GM10266 (cell line): Measurements from ENCODE around the gene ORAI2.

ENCODE experiments used
- DNase-seq: peaks from one replicate; pipeline ENCODE4 v3.0.0; 2012; ENCODE audit errors: extremely low spot score
- CTCF ChIP-seq: IDR thresholded peaks from 2 replicates; pipeline ENCODE4 v1.5.1; 2012; ENCODE audit warnings: mild to moderate bottlenecking, low read depth; ENCODE audit not compliant: control insufficient read depth, insufficient read depth; ENCODE audit errors: missing control alignments

The ORAI2 gene

GRCh38 chr7:102434039-102434486 is 688 bp downstream of the ORAI2 start:
- no peak for TF ChIP-seq CTCF
- DNase-seq, result no peak

DNA sequence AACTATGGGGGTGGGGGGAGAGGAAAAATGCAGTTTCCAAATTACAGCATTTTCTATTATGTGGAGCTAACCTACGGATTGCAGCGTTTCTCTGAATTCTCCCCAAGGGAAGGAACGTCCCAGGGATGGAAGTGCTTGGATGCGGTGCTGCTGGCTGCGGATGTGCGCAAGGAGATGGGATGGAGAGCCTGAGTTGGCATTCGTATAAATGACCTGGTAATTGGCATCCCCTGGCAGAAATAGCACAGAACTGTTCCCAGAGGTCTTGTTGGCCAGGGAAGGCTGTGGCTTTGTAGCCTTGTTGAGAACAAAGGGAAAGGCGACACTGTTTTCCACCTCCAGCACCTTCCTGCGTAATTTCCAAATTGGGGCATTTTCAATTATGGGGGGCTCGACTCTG is 2.7 kb downstream of the ORAI2 start:
- no peak for DNase-seq
- TF ChIP-seq CTCF, result no peak

DNA sequence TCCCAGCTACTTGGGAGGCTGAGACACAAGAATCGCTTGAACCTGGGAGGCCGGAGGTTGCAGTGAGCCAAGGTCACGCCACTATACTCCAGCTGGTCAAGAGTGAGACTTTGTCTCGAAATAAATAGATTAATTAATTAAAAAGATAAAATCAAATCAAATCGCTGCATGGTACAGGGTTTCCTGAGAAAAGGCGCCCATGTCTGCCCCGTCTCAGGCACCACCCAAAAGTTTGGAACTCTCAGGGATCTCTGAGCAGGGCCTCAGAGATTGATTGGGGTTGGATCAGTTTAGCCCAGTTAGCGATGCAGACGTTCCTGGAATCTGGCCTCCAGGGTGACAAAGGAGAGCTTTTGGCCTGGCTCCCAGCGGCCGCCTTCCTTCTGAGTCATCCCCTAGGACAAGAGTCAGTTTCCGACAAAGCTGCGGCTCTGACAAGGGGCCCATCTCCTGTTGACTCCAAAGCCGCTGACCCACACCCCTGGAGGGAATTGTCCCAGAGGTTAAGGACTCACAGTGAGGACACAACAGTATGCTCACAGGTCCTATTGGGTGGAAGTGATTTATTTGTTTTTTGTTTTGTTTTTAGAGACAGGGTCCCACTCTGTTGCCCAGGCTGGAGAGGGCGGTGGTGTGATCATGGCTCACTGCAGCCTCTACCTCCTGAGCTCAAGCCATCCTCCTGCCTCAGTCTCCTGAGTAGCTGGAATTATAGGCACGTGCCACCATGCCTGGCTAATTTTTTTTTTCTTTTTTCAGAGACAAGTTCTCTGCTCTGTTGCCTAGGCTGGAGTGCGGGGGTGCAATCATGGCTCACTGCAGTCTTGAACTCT is 6.8 kb downstream of the ORAI2 start:
- DNase-seq, result no peak
- TF ChIP-seq CTCF, result no peak

GRCh38 chr7:102444961-102445673 is 11.7 kb downstream of the ORAI2 start:
- DNase-seq, result peak; percentile 83
- TF ChIP-seq CTCF, result no peak

- no peak for TF ChIP-seq CTCF
- no peak for DNase-seq
Observed at GRCh38 chr7:102445674-102446071, 12.3 kb downstream of the ORAI2 start.

GRCh38 chr7:102446387-102447156 is 13.2 kb downstream of the ORAI2 start:
- no peak for DNase-seq
- no peak for TF ChIP-seq CTCF
